Transverse colon (tissue), 4 donors: ENCODE results near the gene NEDD4L. TPM values are rescaled to one million over a fixed set of nuclear protein-coding genes. Genes with fewer than 3 reads are reported as not detected.

ENCODE experiments used
- DNase-seq: peaks from one replicate; pipeline ENCODE4 v3.0.0-alpha.2; 2019
- H3K27ac ChIP-seq, 4 donors: fragments of 200-600 bp; sonication (generic); 2 replicates each; pipeline ENCODE4 v1.5.1; 2016 to 2018; ENCODE audit warnings: inconsistent platforms in 4 of 4
- H3K27me3 ChIP-seq: fragments of 200-600 bp; sonication (generic); 2 replicates; pipeline ENCODE4 v1.5.1; 2017; ENCODE audit warnings: inconsistent platforms
- H3K36me3 ChIP-seq, 4 donors: fragments of 200-600 bp; sonication (generic); 2 replicates each; pipeline ENCODE4 v1.5.1; 2017 to 2019; ENCODE audit warnings: inconsistent platforms in 4 of 4
- H3K4me1 ChIP-seq, 4 donors: fragments of 200-600 bp; sonication (generic); 2 replicates each; pipeline ENCODE4 v1.5.1; 2017 to 2020; ENCODE audit warnings: inconsistent platforms in 4 of 4
- H3K4me3 ChIP-seq, 4 donors: fragments of 200-600 bp; sonication (generic); 1 replicate in 1 of 4; 2 replicates in 3 of 4; pipeline versions ENCODE4 v1.5.1 to v1.6.1; 2017 to 2019; ENCODE audit warnings: inconsistent platforms in 4 of 4
- H3K9me3 ChIP-seq, 2 donors: fragments of 200-600 bp; sonication (generic); 2 replicates each; pipeline ENCODE4 v1.5.1; 2017 to 2019; ENCODE audit warnings: inconsistent platforms in 2 of 2
- EP300 ChIP-seq: sonication (generic); formaldehyde crosslinking; IDR thresholded peaks from one replicate; pipeline ENCODE4 v1.6.1; 2017; ENCODE audit warnings: antibody characterized with exemption, low read depth
- POLR2A ChIP-seq: fragments of 450-650 bp; IDR thresholded peaks from one replicate; pipeline ENCODE4 v1.6.1; 2016; ENCODE audit warnings: antibody characterized with exemption, mild to moderate bottlenecking, moderate library complexity
- POLR2AphosphoS5 ChIP-seq, 3 donors: sonication (generic); formaldehyde crosslinking; IDR thresholded peaks; one replicate each; pipeline ENCODE4 v1.6.1; 2016; ENCODE audit warnings: antibody characterized with exemption in 3 of 3
- WGBS, 2 donors: methylation state at CpG; one replicate each; pipeline ENCODE4 v1.1.5; 2018; ENCODE audit warnings: low coverage in 1 of 2; 5-methylcytosine and 5-hydroxymethylcytosine counted together
- in situ Hi-C, 4 donors: fragments of 200-750 bp; cut with MboI; loops; one replicate each; pipeline versions ENCODE4 v1.15.0 to v1.15.1; 2017; ENCODE audit warnings: low sequenced_read_pairs in 3 of 4, low pct_ligation_motif_present in 1 of 4, low pct_unique_long_range_greater_than_20kb in 1 of 4
- intact Hi-C: fragments of 100-400 bp; cut with DNase I; formaldehyde crosslinking; loops from one replicate; pipeline ENCODE4 v1.15.1; 2023; ENCODE audit warnings: low total_unique reads
- total RNA-seq, 4 donors: library from RNA; depleted of rRNA; stranded (reverse); fragments of >200 nt; gene quantifications; one replicate each; pipeline ENCODE4 v1.1.0, GENCODE V29; 2016
- TF ChIP-seq, protein P1 (sequence below), 5 experiments: fragments of 200-600 bp in 3 of 5; fragments of 450-650 bp in 2 of 5; sonication (generic) in 3 of 5; IDR thresholded peaks; 1 replicate in 2 of 5; 2 replicates in 3 of 5; pipeline ENCODE4 v1.5.1; 2016 to 2017; ENCODE audit warnings: antibody characterized with exemption in 5 of 5, inconsistent platforms in 3 of 5, mild to moderate bottlenecking in 2 of 5, moderate library complexity in 1 of 5

Gene NEDD4L
- total RNA-seq, 4 donors from 2014 or later = 217 to 773 (median 305) TPM

DNA sequence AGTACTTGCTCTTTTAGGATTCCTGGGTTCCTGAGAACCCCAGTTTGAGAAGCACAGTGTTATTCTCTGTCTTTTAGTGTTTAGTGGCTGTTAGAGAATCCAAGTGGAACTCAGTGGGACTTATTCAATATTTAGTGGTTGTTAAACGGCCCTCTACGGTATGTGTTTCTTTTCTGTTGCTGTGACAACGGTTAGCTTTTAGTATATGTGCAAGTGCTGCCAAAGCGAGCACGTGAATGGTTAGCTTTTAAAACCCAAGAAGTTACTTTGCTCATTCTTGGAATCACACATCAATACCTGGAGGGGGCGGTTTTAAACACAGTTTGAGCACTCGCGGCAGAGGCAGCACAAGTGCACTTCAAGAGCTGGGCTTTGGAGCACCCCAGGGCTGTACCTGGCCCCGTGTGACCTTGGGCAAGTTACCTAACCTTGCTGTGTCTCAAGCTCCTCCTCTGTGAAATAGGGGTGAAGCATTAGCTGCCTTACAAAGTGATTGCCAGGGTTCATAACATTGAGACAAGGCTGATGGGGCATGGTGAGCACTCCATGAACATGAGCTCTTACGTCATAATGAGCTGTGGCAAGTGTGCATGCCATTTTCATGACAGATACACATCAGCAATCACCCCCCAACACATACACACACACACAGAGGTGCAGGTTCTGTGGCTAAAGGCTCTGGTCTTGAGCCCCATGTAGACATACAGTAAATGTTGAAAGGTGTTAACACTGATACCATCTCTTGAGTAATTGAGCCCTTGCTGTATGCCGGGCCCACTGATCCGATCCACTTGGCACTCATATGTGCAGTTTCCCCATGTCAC, 350.8 kb downstream of the NEDD4L start:
- peak overlapping the region in 1 of 4 donors; percentile 77 for H3K27ac ChIP-seq
- no peak overlapping the region for H3K4me3 ChIP-seq
- intact Hi-C loops = no loop called here
- in situ Hi-C loops = loop anchor here in 1 of 4 donors (25.0 kb wide), 1 partner anchor 667 kb away; no protein-coding TSS in a partner anchor
- TF ChIP-seq EP300 = no peak
- TF ChIP-seq POLR2A = no peak
- no peak for TF ChIP-seq POLR2AphosphoS5 (IDR thresholded peaks at IDR 0.05)
- TF ChIP-seq, protein P1, sequence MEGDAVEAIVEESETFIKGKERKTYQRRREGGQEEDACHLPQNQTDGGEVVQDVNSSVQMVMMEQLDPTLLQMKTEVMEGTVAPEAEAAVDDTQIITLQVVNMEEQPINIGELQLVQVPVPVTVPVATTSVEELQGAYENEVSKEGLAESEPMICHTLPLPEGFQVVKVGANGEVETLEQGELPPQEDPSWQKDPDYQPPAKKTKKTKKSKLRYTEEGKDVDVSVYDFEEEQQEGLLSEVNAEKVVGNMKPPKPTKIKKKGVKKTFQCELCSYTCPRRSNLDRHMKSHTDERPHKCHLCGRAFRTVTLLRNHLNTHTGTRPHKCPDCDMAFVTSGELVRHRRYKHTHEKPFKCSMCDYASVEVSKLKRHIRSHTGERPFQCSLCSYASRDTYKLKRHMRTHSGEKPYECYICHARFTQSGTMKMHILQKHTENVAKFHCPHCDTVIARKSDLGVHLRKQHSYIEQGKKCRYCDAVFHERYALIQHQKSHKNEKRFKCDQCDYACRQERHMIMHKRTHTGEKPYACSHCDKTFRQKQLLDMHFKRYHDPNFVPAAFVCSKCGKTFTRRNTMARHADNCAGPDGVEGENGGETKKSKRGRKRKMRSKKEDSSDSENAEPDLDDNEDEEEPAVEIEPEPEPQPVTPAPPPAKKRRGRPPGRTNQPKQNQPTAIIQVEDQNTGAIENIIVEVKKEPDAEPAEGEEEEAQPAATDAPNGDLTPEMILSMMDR (IDR thresholded peaks at IDR 0.05) = no peak
- peaks cover 8 to 40% (median 16%) of the 10 kb centered on the region in 4 donors for H3K4me1 ChIP-seq
- DNase-seq = no peak
- no peaks in the 10 kb centered on the region for H3K9me3 ChIP-seq
- no peaks in the 10 kb centered on the region for H3K27me3 ChIP-seq
- 83 to 87% methylated on average over 10 to 12 of the region's 12 CpGs for WGBS, 2 donors
- peaks cover 0 to 20% (median 3%) of the 10 kb centered on the region in 4 donors for H3K36me3 ChIP-seq

DNA sequence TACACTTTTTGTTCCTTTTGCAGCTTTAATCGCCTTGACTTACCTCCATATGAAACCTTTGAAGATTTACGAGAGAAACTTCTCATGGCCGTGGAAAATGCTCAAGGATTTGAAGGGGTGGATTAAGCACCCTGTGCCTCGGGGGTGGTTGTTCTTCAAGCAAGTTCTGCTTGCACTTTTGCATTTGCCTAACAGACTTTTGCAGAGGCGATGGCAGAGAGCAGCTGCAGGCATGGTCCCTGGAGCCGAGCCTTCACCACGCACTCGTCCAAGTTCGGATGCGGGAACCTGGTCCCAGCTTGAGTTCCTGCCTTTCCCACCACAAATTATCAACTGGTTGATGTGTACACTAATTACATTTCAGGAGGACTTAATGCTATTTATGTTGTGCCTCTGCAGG, 352.1 kb downstream of the NEDD4L start:
- H3K27ac ChIP-seq = no peak overlapping the region
- H3K27me3 ChIP-seq = no peaks in the 10 kb centered on the region
- H3K36me3 ChIP-seq = peaks cover 0 to 20% (median 3%) of the 10 kb centered on the region in 4 donors
- in situ Hi-C loops = loop anchor here in 1 of 4 donors (25.0 kb wide), 1 partner anchor 666 kb away; no protein-coding TSS in a partner anchor
- no peak for TF ChIP-seq POLR2AphosphoS5 (IDR thresholded peaks at IDR 0.05)
- TF ChIP-seq EP300 = no peak
- peaks cover 5 to 45% (median 16%) of the 10 kb centered on the region in 4 donors for H3K4me1 ChIP-seq
- intact Hi-C loops = no loop called here
- H3K4me3 ChIP-seq = no peak overlapping the region
- 81 to 85% methylated on average over 9 to 10 of the region's 10 CpGs for WGBS, 2 donors
- no peak for DNase-seq
- no peaks in the 10 kb centered on the region for H3K9me3 ChIP-seq

DNA sequence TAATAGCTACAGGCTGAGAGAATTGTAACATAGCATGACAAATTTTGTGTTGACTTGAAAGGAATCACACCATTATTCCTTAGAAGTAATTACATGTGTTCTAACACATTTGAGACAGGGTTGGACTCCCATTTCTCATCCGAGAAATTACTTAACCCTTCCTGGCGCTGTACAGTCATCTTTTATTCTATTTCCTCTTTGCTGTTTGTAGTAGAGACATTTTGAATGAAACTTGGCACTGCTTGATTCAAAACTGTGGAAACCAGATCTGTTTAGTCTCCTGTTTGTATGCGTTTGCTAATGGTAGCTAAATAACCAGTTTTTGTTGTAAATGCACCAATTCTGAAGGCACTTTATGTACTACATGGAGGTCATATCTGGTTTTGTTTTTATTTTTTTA, 352.9 kb downstream of the NEDD4L start:
- no peak for DNase-seq
- in situ Hi-C loops = loop anchor here in 1 of 4 donors (25.0 kb wide), 1 partner anchor 665 kb away; no protein-coding TSS in a partner anchor
- Histone ChIP-seq H3K9me3 (no peaks in the 10 kb centered on the region), H3K4me1 (peaks cover 0 to 38% (median 13%) of the 10 kb centered on the region in 4 donors), H3K36me3 (peaks cover 0 to 20% (median 3%) of the 10 kb centered on the region in 4 donors), H3K27ac (no peak overlapping the region), H3K4me3 (no peak overlapping the region), H3K27me3 (no peaks in the 10 kb centered on the region)
- intact Hi-C loops = no loop called here
- no peak for TF ChIP-seq EP300
- TF ChIP-seq, protein P1 (IDR thresholded peaks at IDR 0.05) = no peak
- no peak for TF ChIP-seq POLR2A
- no peak for TF ChIP-seq POLR2AphosphoS5 (IDR thresholded peaks at IDR 0.05)
- WGBS, 2 donors = 89 to 96% methylated on average over 3 of the region's 3 CpGs

DNA sequence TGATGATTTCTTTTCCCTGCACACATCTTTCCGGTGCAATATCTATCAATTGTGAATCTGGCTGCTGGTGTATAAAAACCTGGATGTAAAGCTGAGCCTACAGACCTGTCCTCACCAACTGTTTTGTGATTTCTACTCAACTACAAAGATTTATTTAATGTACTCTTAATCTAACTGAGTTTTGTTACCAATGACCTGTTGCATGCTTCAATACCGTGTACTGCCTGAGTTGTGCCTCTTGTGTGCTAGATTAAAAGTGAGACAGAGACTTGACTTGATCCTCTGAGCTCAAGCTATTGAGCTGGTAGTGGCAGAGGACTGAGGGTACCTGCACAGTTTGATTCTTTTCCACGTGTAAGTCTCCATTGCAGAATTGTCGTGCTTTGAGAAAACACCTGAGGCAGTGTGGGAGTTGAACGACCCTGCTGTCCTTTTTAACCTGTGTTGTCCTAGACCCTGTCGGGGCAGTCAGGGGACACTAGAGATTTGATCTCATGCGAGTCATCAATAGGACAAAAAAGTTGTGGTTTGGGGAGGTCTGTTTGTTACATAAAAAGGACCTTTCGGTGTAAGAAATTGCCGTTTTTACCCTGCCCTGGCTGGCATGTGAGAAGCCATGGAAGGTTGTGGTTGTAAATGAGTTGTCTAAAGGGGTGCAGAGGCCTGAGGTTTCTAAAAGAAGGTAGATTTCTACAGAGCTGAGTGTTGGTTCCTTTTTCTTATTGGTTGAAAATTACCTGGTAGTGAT, 353.5 kb downstream of the NEDD4L start:
- in situ Hi-C loops = loop anchor here in 1 of 4 donors (25.0 kb wide), 1 partner anchor 665 kb away; no protein-coding TSS in a partner anchor
- peaks cover 0 to 20% (median 3%) of the 10 kb centered on the region in 4 donors for H3K36me3 ChIP-seq
- TF ChIP-seq POLR2A = no peak
- TF ChIP-seq EP300 = no peak
- TF ChIP-seq POLR2AphosphoS5 (IDR thresholded peaks at IDR 0.05) = no peak
- TF ChIP-seq, protein P1 (IDR thresholded peaks at IDR 0.05) = no peak

More for the DNA sequence above, 353.5 kb downstream of the NEDD4L start:
- Histone ChIP-seq H3K4me1 (peaks cover 3 to 36% (median 12%) of the 10 kb centered on the region in 4 donors), H3K4me3 (no peak overlapping the region), H3K27me3 (no peaks in the 10 kb centered on the region), H3K27ac (no peak overlapping the region), H3K9me3 (no peaks in the 10 kb centered on the region)
- no peak for DNase-seq
- WGBS, 2 donors = 83 to 84% methylated on average over 4 to 9 of the region's 9 CpGs
- intact Hi-C loops = no loop called here
